K562 (cell line): Measurements from ENCODE around the gene B4GALNT3. TPM values are rescaled to one million over a fixed set of nuclear protein-coding genes. Genes with fewer than 3 reads are reported as not detected.

ENCODE experiments used
- polyA plus RNA-seq, 8 experiments: library from polyadenylated mRNA; depleted of rRNA in 4 of 8; stranded (reverse) in 5 of 8; unstranded in 3 of 8; fragments of >200 nt; fragmentation: Nextera tagmentation in 2 of 8; fragmentation: Illumina TruSeq in 1 of 8; extraction: Ambion mirVana in 2 of 8; extraction: Trizol in 1 of 8; gene quantifications; 2 replicates each; pipeline versions ENCODE4 v1.2.1 to v1.2.3, GENCODE V29; 2011 to 2014; ENCODE audit warnings: inconsistent platforms in 1 of 8, missing spikeins in 1 of 8
- small RNA-seq: library from RNA; depleted of rRNA; stranded (forward); fragments of <200 nt; gene quantifications from one replicate; pipeline ENCODE3, GENCODE V24; 2014
- total RNA-seq, 7 experiments: library from RNA; depleted of rRNA in 6 of 7; stranded (reverse); fragments of >200 nt in 6 of 7; fragmentation: Illumina TruSeq in 2 of 7; extraction: Trizol in 2 of 7; gene quantifications; 2 replicates each; pipeline versions ENCODE4 v1.2.1 to v1.2.3, GENCODE V29; 2011 to 2021; ENCODE audit warnings: low replicate concordance in 1 of 7

Gene B4GALNT3
- total and polyA plus RNA-seq, 9 of the 15 experiments (the other 6 are each of a cell fraction or from before 2014, with no cell fraction given): 0.04 to 0.36 (median 0.10) TPM; not detected in 6

Small RNAs within 50 kb of the gene (small RNA-seq; reads per million reads assigned to genes)
- not detected for gene RNU7-103P

Other genes with a start within 250 kb of the B4GALNT3 start
- not detected in 2 replicates for gene SLC6A12, start 245.8 kb upstream of the B4GALNT3 start, total RNA-seq (2014; rRNA removed)
- not detected in 2 replicates for gene SLC6A12, start 245.8 kb upstream of the B4GALNT3 start, total RNA-seq (2014; rRNA removed; fragmentation: Illumina TruSeq; extraction: Trizol)
- gene SLC6A12, start 245.8 kb upstream of the B4GALNT3 start, total RNA-seq (2015; rRNA removed; fragmentation: Illumina TruSeq; extraction: Trizol): not detected in 2 replicates
- not detected in 2 replicates for gene SLC6A12, start 245.8 kb upstream of the B4GALNT3 start, total RNA-seq (2021)
- gene SLC6A12, start 245.8 kb upstream of the B4GALNT3 start, polyA plus RNA-seq (2011; rRNA removed): 0.04 TPM in 1 of 2 replicates, not detected in the other
- gene SLC6A12, start 245.8 kb upstream of the B4GALNT3 start, polyA plus RNA-seq (2014; fragmentation: Illumina TruSeq; extraction: Trizol): not detected in 2 replicates
- gene SLC6A12, start 245.8 kb upstream of the B4GALNT3 start, polyA plus RNA-seq (2014; fragmentation: Nextera tagmentation; extraction: Ambion mirVana): not detected
- not detected in 2 replicates for gene SLC6A12, start 245.8 kb upstream of the B4GALNT3 start, polyA plus RNA-seq (2014; rRNA removed)
- not detected in 2 replicates for gene SLC6A13, start 197.1 kb upstream of the B4GALNT3 start, total RNA-seq (2014; rRNA removed)
- gene SLC6A13, start 197.1 kb upstream of the B4GALNT3 start, total RNA-seq (2014; rRNA removed; fragmentation: Illumina TruSeq; extraction: Trizol): 0.22 TPM in 1 of 2 replicates, not detected in the other
- not detected in 2 replicates for gene SLC6A13, start 197.1 kb upstream of the B4GALNT3 start, total RNA-seq (2015; rRNA removed; fragmentation: Illumina TruSeq; extraction: Trizol)
- gene SLC6A13, start 197.1 kb upstream of the B4GALNT3 start, total RNA-seq (2021): 0.33 and 0.38 TPM in 2 replicates
- 0.09 TPM in 1 of 2 replicates, not detected in the other for gene SLC6A13, start 197.1 kb upstream of the B4GALNT3 start, polyA plus RNA-seq (2011; rRNA removed)
- gene SLC6A13, start 197.1 kb upstream of the B4GALNT3 start, polyA plus RNA-seq (2014; fragmentation: Illumina TruSeq; extraction: Trizol): 0.09 TPM in 1 of 2 replicates, not detected in the other
- under 1 TPM in 1 of 2 experiments, not detected in 1; 0.06 TPM for gene SLC6A13, start 197.1 kb upstream of the B4GALNT3 start, polyA plus RNA-seq (2014; fragmentation: Nextera tagmentation; extraction: Ambion mirVana)
- 0.30 TPM in 1 of 2 replicates, not detected in the other for gene SLC6A13, start 197.1 kb upstream of the B4GALNT3 start, polyA plus RNA-seq (2014; rRNA removed)
- gene KDM5A, start 70.6 kb upstream of the B4GALNT3 start, total RNA-seq (2014; rRNA removed): 12.5 and 18.2 TPM in 2 replicates
- gene KDM5A, start 70.6 kb upstream of the B4GALNT3 start, total RNA-seq (2014; rRNA removed; fragmentation: Illumina TruSeq; extraction: Trizol): 21.3 and 24.5 TPM in 2 replicates
- 19.6 and 22.7 TPM in 2 replicates for gene KDM5A, start 70.6 kb upstream of the B4GALNT3 start, total RNA-seq (2015; rRNA removed; fragmentation: Illumina TruSeq; extraction: Trizol)
- gene KDM5A, start 70.6 kb upstream of the B4GALNT3 start, total RNA-seq (2021): 30.5 and 35.1 TPM in 2 replicates
- gene KDM5A, start 70.6 kb upstream of the B4GALNT3 start, polyA plus RNA-seq (2011; rRNA removed): 12.1 and 13.1 TPM in 2 replicates
- 10.8 and 11.2 TPM in 2 replicates for gene KDM5A, start 70.6 kb upstream of the B4GALNT3 start, polyA plus RNA-seq (2014; fragmentation: Illumina TruSeq; extraction: Trizol)
- gene KDM5A, start 70.6 kb upstream of the B4GALNT3 start, polyA plus RNA-seq (2014; fragmentation: Nextera tagmentation; extraction: Ambion mirVana): 1 to 10 TPM; 5.5 to 6.0 TPM
- 4.7 and 7.2 TPM in 2 replicates for gene KDM5A, start 70.6 kb upstream of the B4GALNT3 start, polyA plus RNA-seq (2014; rRNA removed)
- 15.8 and 21.6 TPM in 2 replicates for gene CCDC77, start 58.3 kb upstream of the B4GALNT3 start, total RNA-seq (2014; rRNA removed)
- gene CCDC77, start 58.3 kb upstream of the B4GALNT3 start, total RNA-seq (2014; rRNA removed; fragmentation: Illumina TruSeq; extraction: Trizol): 26.5 and 27.8 TPM in 2 replicates
- 21.0 and 22.2 TPM in 2 replicates for gene CCDC77, start 58.3 kb upstream of the B4GALNT3 start, total RNA-seq (2015; rRNA removed; fragmentation: Illumina TruSeq; extraction: Trizol)
- gene CCDC77, start 58.3 kb upstream of the B4GALNT3 start, total RNA-seq (2021): 10.5 and 11.9 TPM in 2 replicates
- gene CCDC77, start 58.3 kb upstream of the B4GALNT3 start, polyA plus RNA-seq (2011; rRNA removed): 16.1 and 16.3 TPM in 2 replicates
- gene CCDC77, start 58.3 kb upstream of the B4GALNT3 start, polyA plus RNA-seq (2014; fragmentation: Illumina TruSeq; extraction: Trizol): 21.2 and 21.8 TPM in 2 replicates
- 10 to 100 TPM; 11.8 to 17.8 TPM for gene CCDC77, start 58.3 kb upstream of the B4GALNT3 start, polyA plus RNA-seq (2014; fragmentation: Nextera tagmentation; extraction: Ambion mirVana)
- gene CCDC77, start 58.3 kb upstream of the B4GALNT3 start, polyA plus RNA-seq (2014; rRNA removed): 14.8 and 26.4 TPM in 2 replicates
- gene NINJ2, start 203.5 kb downstream of the B4GALNT3 start, total RNA-seq (2014; rRNA removed): 3.6 and 4.5 TPM in 2 replicates
- 1.7 and 3.3 TPM in 2 replicates for gene NINJ2, start 203.5 kb downstream of the B4GALNT3 start, total RNA-seq (2014; rRNA removed; fragmentation: Illumina TruSeq; extraction: Trizol)
- gene NINJ2, start 203.5 kb downstream of the B4GALNT3 start, total RNA-seq (2015; rRNA removed; fragmentation: Illumina TruSeq; extraction: Trizol): 4.0 and 4.9 TPM in 2 replicates
- gene NINJ2, start 203.5 kb downstream of the B4GALNT3 start, total RNA-seq (2021): 2.3 and 2.6 TPM in 2 replicates
- gene NINJ2, start 203.5 kb downstream of the B4GALNT3 start, polyA plus RNA-seq (2011; rRNA removed): 3.6 and 5.3 TPM in 2 replicates
- 6.5 and 7.3 TPM in 2 replicates for gene NINJ2, start 203.5 kb downstream of the B4GALNT3 start, polyA plus RNA-seq (2014; fragmentation: Illumina TruSeq; extraction: Trizol)
- 10 to 100 TPM; 10.6 to 16.0 TPM for gene NINJ2, start 203.5 kb downstream of the B4GALNT3 start, polyA plus RNA-seq (2014; fragmentation: Nextera tagmentation; extraction: Ambion mirVana)
- 4.3 and 4.8 TPM in 2 replicates for gene NINJ2, start 203.5 kb downstream of the B4GALNT3 start, polyA plus RNA-seq (2014; rRNA removed)